C1 segment of cervical spinal cord (tissue), 14 donors: Measurements from ENCODE around the gene PAM.

Source experiments
- DNase-seq, 14 donors: peaks; one replicate each; lab custom pipeline; 2025; lab: John Stamatoyannopoulos, UW

Gene PAM

DNA sequence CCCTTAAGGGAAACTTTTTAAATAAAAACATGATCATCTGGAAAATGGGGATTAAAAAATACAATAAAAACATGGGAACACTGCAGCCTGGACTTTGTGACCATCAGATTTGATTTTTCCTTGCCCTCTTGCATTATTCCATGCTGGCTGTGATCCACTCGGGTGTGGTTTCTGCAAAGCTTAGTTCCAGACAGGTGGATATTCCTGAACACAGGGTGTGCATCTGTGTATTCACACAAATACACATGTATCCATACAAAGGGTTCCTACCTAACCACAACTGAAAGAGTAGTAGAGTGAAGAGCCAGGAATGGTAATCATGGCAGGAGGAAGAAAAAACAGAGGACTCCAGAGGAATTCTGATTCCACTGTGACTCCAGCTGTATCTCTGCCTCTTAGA lies 178.2 kb downstream of the PAM start:
- no peak for DNase-seq

DNA sequence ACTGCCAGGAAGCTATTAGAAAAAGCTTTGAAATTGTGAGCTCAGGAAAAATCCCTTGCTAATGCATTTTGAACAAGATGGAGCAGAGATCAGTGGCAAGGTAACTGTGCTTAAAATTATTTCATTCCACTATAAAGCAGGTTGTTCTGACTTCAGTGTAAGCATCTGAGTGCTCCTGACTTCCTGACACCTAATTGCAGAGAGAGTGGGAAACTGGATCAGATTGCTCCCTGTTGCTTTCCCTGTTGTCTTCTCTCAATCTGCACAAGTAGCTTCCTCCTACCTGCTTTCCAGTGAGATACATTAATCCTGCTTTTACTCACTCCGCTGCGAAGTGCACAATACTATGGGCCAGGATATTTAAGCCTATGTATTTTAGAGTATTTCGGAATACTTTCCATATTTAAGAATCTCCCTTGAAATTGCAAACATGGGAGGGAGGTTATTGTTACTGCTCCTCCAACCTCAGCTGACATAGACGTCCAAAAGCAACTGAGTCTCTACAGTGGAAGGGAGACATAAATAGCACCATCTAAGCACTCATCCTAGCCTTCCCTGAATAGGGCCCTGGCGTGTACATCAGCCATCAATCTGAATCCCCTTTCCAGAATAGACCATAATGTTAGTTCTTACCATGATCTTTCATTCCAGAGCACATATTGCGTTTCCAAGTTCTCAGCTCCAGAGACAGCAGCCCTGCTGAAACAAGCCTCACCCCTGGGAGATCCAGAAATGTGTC lies 178.8 kb downstream of the PAM start:
- no peak for DNase-seq

DNA sequence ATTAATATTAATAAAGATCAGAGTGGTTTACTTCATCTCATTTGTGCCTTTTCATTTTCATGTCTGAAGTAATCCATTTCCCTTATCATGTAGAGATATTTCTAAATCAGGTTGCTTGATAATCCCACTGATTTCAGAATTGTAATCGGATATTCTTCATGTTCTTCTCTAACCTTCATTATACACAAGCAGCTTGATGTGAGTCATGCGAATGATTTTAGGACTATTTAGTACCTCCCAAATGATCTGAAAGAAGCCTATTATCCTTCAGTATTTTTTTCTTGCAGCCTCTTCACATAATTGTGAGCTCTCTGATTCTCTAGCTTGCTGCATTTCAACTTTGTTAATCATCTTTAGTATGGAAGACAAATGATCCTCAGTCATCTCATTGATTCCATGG lies 182.8 kb downstream of the PAM start:
- DNase-seq = no peak

DNA sequence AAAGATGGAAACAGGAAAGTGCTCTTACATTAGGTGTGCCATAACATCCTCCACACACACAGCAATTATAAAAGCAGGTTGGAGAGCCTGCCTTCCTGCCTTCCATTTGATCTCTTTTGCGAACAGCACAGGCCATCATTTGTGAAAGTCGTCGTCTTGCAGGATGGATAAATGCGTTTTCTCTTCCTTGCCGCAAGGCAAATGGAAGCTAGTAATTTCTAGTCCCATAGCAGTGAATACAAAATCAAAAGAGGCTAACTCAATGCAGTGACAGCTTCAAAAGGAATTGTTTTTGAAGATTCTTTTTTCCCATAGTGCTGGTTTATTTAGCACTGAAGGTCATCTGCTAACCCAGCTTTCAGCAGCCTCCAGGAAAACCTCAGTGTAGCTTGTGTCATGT lies 186.0 kb downstream of the PAM start:
- DNase-seq = no peak

DNA sequence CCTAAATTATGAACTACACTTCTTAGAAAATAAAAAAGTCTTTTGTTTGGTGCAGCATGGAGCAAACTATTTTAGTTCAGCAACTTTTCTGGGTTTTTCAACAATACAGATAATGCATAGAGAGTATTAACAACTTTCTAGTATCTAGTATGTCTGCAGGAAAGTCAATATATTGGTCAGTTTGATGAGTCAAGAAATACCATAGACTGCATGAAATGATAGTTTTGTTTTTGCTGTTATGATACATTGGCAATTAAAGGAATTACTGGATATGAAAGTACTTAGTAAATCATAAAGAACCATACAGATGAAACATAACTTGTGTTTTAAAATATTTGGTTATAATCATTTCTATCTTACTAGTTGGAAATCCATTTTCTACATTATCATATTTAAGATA lies 191.3 kb downstream of the PAM start:
- no peak for DNase-seq

DNA sequence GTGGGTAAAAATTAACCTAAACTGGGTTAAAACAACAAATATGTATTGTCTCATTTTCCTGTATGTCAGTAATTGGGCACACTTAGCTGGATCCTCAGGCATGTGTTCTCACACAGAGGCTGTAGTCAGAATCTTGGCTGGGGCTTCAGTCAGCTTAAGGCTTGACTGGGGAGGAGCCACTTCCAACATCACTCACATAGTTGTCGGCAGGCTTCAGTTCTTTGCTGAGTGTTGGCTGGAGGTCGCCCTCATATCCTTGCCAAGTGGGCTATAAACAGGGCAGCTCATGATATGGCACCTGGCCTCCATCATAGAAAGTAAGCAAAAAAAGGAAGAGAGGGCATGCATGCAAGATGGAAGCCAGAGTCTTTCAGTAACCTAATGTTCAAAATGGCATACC lies 191.9 kb downstream of the PAM start:
- no peak for DNase-seq

DNA sequence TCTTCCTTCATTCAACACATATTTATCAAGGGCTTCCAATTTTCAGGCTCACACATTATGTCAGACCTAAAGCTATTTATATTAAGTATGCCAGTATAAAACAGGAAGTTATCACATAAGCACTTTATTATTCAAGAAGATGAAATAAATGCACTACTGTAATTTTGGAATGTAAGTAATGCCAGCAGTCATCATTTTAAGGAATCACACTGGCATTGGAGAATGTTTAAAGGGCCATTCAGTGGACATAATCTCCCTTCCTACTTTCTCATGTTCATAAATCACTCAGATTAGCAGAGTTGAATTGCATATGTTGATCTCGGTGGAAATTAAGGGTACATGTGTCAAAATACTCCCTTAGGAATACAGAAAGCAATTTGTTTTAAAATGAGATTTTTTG lies 200.4 kb downstream of the PAM start:
- DNase-seq = no peak

DNA sequence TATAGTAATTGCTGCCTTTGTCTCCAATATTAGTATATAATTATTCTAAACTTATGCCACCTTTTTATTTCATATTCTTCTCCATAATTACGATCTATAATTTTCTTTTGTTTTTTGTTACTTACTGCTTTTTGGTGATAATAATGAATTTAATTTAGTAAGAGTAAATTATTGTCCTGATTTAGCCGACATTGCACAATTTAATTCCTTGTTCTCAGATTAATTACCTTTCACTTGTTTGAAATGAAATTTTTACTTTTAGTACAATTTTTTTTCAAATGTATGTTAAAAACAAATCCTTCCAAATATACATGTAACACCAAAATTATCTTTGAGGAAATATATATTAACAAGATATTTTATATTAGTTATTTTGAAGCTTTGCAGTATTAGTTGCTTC lies 201.5 kb downstream of the PAM start:
- DNase-seq = no peak

DNA sequence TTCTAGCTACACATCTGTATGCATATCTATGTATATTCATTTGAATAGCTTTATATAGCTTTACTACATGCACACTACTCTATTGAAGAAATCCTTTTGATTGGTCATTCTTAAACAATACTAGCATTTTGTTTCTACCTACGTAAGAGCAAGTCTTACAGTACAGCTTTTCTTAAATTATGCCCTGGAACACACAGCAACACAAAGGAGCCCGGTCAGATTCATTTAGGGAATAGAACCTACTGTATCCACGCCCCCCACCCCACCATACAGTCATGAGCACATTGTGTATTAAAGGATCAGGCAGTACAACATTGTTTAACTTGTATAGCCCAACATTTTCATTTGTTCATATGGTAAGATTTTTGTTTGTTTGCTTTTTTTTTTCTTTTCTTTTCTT lies 202.0 kb downstream of the PAM start:
- DNase-seq = no peak

DNA sequence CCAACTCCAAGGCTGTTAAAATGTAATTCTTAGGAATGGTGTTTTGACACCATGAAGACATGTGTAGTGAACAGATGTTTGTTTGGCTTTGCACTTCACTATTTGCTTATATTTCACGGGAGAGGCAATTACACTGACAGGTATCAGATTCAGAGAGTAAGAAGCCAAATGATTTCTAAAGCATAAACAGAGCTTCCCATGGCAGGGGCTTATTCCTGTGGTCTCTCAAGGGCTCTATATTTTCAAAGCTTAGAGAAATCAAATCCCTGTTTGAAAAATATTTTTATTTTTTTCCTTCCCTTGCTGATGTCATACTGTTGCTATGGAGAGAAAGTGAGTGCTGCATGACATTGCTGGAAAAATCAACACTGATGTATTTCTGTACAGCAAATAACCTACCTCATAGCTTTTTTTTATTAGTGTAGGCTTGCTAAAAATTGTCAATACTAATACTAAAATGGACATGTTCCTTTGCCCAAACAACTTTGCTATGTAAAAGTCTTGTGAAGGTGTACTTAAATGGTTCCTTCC lies 203.4 kb downstream of the PAM start:
- no peak for DNase-seq

DNA sequence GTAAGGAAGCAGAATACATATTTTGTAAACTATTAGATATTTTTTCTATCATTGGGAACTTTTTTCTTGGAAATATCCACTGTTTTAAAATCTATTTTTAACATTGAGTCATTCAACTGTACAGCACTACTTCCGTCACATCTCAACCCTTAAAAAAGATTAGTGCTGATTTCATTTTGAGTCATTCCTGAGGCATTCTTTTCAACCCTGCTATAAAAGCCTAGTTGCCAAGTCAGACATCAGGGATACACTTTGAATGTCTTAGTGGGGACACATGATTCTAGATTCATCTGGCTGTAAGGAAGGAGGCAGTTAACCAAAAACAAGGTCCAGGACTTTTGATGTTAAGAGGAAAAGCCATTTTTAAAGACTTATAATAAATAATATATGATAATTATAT lies 203.9 kb downstream of the PAM start:
- no peak for DNase-seq

DNA sequence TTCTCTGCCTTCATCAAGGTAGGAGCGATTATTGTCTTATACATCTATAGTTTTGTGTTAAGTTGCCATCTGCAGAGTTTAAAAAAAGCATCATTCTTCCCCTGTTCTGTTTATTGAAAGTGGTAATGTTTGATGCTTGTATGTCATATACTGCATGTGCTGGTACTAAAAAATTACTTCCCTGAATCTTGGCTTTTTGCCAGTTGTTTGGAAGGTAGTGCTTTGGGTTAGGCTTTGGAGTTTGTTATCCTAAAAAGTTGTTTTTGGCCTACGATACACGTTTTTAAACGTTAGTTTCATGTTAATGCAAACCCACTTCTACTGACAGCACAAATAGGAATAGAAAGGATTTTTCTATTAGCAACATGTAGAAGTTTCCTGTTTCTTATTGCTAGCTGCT lies 206.6 kb downstream of the PAM start:
- DNase-seq = no peak

DNA sequence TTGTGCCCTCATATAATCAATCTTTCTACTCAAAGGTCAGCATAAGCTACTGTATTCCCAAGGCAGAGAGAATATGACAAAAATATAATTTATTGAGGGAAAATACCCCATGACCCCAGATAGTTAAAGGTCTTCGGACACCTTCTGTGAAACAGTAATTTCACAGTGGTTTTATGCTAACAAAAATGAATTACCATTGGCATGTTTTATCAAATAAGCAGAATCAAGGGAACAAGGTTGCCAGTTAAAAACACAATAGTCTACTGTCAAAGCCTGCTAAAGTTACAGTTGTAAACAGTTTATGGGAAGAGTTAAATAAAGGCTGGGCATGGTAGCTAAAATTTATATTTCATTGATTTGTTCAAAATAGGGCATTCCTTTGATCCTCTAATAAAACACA lies 210.5 kb downstream of the PAM start:
- DNase-seq = no peak

DNA sequence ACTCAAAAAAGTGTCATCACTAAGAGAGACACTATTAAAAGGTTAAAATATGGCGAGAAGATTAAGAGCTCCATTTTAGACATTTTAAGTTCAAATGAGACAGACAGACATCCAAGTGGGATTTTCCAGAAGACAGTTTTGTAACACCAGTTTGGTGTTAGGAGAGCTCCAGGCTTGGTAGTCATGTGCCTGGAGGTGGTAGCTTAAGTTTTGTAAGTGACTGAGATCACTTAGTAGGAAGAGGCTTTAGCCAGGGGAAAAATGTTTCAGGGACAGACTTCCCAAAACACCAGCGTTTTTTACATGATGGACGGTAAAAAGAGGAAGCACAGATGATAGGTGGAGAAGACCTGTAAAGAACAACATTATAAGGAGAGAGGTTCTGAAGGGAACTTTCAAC lies 214.5 kb downstream of the PAM start:
- no peak for DNase-seq

DNA sequence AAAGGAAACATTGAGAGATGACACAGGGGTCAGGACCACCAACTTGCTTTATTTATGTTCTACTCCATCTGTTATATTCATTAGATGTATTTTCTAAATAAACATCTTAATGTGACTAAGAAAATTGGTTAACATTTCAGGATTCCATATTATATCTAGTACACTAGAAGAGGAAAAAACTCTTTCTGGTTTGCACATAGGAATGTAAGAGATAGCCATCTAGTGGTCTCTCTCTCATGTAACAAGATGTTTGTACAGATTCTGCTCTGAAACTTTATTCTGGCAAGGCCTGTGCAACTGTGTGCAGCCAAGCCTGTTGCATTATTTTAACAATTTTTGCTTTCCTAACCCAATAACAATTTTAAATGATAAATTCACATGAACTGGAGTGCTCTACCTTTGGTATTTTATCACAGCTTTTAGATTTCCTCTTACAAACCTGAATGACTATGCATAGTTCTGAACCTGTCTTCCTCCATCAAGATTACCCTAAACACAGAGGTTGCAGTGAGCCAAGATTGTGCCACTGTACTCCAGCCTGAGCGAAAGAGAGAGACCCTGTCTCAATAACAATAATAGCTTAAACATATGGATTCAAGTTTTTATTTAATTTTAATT lies 216.7 kb downstream of the PAM start:
- no peak for DNase-seq

DNA sequence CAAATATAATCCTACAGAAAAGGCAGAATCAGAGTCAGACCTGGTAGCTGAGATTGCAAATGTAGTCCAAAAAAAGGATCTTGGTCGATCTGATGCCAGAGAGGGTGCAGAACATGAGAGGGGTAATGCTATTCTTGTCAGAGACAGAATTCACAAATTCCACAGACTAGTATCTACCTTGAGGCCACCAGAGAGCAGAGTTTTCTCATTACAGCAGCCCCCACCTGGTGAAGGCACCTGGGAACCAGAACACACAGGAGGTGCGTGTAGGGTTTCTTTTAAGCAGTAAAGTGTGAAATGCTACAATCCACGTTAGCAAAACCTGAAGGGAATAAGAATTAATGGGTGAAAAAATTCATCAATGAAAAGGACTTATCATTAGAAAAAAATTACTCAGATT lies 219.1 kb downstream of the PAM start:
- DNase-seq = no peak

DNA sequence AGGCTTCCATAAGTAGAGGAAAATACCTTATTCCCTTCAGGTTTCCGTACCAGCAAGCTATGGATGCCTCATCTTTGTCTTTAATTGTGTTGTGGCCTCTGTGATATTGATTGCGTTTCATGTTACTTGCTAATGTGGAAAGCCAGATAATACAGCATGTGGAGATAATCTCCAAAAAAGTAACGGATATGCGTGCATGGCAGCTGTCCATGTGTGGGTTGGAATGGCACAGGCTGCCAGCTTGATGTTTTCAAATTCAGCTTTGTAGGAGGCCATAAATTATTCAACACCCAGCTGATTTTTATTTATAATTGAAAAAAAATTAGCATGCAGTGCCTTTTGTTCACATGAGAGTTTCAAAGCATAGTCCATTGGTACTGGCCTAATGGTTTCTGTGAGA lies 219.9 kb downstream of the PAM start:
- no peak for DNase-seq

DNA sequence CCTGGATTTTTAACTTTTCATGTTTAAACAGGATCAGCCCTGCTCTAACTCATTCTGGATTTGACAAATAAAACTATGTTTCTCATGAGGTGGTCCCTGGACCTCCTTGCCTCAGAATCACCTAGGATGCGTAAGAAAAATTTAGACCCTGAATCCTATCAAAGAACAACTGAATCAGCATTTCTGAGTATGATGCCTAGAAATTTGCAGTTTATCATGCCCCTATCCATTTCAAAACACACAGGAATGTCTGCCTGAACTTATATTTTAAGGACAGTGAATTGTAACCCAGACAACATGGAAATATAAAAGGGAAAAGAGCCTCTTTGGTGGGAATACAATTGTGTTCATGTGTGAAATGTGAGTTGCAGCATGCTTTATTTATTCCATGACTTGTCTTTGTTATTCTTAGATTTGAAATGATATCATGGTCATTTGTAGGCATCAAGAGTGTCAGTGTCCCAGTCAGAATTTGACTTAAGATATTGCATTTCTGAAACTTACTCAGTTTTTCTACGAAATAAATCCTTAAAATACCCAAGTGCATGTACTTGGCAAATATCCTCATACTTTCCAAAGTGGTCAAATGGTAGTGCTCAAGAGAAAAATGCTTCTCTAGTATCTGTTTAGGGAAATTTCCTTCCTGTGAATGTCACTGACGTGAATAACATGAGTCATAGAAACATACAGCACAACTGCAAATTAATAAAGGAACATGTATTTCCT lies 220.5 kb downstream of the PAM start:
- no peak for DNase-seq

DNA sequence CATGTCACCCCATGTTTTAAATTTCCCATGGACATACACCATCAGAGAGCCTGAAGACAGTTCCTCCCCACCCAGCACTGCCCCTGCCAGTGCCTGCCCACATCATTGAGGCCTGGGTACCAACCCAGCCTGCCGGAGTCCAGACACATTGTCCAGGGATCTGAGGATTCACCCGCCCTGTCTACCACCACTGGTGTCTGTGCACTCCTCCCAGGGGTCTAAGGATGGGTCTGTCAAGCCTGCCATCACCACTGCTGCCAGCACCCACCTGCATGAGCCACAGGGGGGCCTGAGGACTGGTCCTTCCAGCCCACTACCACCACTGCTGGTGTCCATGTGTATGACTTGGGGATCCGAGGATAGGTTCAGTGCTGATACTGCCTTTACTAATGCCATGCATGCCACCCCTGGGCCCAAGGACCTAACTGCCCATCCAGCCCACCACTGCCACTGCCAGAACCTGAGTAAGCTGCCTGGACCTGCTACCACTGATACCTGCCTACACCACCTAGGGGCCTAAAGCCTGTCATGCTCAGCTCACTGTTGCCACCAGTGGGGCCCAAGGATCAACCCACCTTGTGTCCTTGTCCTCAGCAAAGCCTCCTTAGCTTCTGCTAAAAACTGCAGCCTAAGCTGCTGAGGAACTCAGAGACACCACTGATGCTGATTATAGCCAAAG lies 227.0 kb downstream of the PAM start:
- no peak for DNase-seq

DNA sequence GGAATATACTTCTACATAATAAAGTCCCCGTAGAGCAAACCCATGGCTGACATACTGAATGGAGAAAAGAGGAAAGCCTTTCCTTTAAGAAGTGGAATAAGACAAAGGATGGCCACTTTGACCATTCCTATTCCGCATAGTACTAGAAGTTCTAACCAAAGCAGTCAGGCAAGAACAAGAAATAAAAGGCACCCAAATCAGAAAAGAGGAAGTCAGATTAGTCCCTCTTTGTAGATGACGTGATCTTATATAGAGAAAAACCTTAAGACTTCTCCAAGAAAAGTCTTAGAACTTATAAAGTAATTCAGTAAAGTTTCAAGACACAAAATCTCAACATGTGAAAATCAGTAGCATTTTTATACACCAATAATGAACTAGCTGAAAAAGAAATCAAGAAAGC lies 231.0 kb downstream of the PAM start:
- DNase-seq = no peak

DNA sequence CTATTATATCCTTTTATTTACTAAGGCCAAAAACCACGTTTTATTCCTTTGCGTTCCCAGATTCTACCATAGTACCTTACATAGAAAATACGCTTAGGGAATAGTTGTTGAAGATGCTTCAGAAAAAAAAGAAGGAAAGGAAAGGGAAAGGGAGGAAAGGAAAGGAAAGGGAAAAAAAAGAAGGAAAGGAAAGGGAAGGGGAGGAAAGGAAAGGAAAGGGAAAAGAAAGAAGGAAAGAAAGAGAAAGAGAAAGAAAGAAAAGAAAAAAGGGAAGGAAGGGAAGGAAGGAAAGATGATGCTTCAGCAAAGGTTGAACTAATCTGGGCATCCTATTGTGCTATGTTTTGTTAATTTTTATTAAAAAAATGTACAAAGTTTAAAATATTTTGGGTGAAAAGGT lies 233.4 kb downstream of the PAM start:
- no peak for DNase-seq

DNA sequence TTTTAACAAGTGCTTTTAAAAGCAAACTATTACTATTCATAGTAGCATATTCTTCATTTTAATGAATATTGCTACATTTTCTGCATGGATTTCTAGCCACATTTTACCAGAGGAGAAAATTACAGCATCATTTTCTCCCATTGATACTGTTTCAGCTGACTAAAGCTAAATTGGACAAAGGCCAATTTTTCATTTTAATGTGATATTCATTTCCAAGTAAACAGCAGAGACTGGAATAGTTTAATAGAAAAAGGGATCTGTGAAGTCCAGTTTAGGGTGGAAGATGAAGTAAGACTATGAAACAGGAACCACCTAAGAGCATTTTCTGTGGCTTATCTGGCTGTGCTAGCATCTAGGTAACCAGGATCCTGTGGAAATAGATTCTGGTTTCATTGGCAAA lies 236.7 kb downstream of the PAM start:
- no peak for DNase-seq
